ENCODE measurements around the gene SLX4IP.

SLX4IP gene

DNA sequence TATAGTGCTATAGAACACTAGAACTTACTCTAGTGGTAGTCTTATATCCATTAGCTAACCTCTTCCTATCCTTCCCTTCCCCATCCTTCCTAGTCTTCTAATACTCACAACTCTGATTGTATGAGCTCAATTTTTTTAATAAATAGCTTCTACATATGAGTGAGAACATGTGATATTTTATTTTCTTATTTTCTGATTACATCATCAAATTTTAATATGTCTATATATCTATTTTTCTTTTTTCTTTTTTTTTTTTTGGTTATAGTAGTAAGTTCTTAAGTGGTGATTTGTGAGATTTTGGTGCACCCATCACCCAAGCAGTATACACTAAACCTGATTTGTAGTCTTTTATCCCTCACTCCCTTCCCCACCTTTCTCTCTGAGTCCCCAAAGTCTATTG, 126.2 kb downstream of the SLX4IP start:
- no peak overlapping the region for H3K27ac Mint-ChIP-seq
- peaks cover 9% of the 10 kb centered on the region for H3K9me3 Mint-ChIP-seq (ENCODE audit: low read depth)
- peaks cover 35% of the 10 kb centered on the region for H3K36me3 Mint-ChIP-seq
- H3K4me3 Mint-ChIP-seq, result no peak overlapping the region
- peaks cover 43% of the 10 kb centered on the region for H3K4me1 Mint-ChIP-seq (ENCODE audit: low read depth)
- H3K27me3 Mint-ChIP-seq, result no peaks in the 10 kb centered on the region

DNA sequence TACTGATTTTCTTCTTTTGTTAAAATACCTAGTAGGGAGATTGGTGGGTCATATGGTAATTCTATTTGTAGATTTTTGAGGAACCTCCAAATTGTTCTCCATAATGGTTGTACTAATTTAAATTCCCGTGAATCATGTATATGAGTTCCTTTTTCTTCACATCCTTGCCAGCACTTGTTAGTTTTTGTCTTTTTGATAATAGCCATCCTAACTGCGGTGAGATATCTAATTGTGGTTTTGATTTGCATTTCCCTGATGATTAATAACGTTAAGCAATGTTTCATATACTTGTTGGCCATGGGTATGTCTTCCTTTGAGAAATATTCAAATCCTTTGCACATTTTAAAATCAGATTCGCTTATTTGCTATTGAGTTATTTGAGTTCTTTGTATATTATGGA, 127.8 kb downstream of the SLX4IP start:
- no peak overlapping the region for H3K4me3 Mint-ChIP-seq
- peaks cover 9% of the 10 kb centered on the region for H3K9me3 Mint-ChIP-seq (ENCODE audit: low read depth)
- H3K27me3 Mint-ChIP-seq, result no peaks in the 10 kb centered on the region
- peaks cover 39% of the 10 kb centered on the region for H3K36me3 Mint-ChIP-seq
- H3K4me1 Mint-ChIP-seq (ENCODE audit: low read depth), result peaks cover 44% of the 10 kb centered on the region
- no peak overlapping the region for H3K27ac Mint-ChIP-seq

DNA sequence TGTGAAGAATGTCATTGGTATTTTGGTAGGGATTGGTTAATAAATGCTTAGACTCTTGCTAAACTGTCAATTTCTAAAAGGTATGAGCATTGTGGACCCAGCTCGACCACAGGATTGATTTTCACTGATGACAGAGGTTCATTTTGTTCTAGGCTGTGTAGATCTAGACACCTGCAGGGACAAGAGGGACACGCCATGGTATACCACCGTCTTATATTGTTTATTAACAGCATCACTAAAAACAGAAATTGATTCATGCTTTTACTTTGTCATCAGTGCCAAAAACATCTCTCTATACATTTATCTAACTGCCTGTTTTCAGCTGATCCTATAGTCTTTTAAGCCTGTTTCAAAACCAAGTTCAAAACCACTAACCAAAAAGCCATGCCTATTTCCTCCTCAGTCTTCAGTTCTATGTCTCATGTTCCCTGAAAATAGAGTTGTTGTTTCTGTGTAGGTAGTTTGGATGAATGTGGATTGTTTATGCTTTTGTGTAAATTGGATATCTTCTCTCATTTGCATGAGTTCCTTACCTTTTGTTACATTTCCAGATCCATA, 128.9 kb downstream of the SLX4IP start:
- Mint-ChIP-seq H3K36me3 (peaks cover 42% of the 10 kb centered on the region), H3K4me3 (no peak overlapping the region)

DNA sequence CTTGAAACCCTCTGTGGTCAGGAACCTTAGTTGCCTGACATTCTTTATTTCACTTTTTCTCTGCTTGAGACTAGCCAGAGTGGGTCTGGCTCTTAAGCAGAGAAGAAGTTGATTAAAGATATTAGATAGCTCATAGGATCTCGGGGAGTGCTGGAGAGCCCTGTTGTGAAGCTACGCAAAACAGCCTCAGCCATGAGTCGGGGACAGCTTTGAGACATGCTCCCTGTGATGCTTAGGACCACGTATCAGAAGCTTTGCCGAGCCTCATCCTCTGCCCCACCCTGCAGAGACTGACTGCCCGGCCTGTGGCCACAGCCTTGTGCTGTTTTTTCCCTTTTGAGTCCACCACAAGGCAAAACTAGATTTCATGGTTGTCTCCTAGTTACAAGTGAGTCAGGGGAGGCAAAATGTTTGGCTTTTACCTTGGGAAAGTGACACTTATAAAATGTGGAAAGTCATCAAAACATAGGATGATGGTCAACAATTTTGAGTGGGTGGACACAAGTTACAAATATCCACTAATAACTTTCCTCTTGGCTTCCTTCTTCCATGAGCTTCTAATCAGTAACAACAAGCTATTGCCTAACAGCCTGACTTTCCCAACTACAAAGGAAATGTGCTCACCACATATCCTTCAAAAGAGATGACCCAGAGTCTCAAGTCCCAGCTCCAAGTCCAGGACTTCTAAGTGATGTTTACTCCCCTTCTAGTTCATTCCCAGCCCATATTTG, 130.3 kb downstream of the SLX4IP start:
- no peak overlapping the region for H3K27ac Mint-ChIP-seq
- peaks cover 29% of the 10 kb centered on the region for H3K4me1 Mint-ChIP-seq (ENCODE audit: low read depth)
- peaks cover 9% of the 10 kb centered on the region for H3K9me3 Mint-ChIP-seq (ENCODE audit: low read depth)
- no peaks in the 10 kb centered on the region for H3K27me3 Mint-ChIP-seq
- no peak overlapping the region for H3K4me3 Mint-ChIP-seq
- peaks cover 44% of the 10 kb centered on the region for H3K36me3 Mint-ChIP-seq

More for the DNA sequence above, 128.9 kb downstream of the SLX4IP start:
- no peaks in the 10 kb centered on the region for H3K27me3 Mint-ChIP-seq
- H3K27ac Mint-ChIP-seq, result no peak overlapping the region
- peaks cover 9% of the 10 kb centered on the region for H3K9me3 Mint-ChIP-seq (ENCODE audit: low read depth)
- peaks cover 32% of the 10 kb centered on the region for H3K4me1 Mint-ChIP-seq (ENCODE audit: low read depth)

DNA sequence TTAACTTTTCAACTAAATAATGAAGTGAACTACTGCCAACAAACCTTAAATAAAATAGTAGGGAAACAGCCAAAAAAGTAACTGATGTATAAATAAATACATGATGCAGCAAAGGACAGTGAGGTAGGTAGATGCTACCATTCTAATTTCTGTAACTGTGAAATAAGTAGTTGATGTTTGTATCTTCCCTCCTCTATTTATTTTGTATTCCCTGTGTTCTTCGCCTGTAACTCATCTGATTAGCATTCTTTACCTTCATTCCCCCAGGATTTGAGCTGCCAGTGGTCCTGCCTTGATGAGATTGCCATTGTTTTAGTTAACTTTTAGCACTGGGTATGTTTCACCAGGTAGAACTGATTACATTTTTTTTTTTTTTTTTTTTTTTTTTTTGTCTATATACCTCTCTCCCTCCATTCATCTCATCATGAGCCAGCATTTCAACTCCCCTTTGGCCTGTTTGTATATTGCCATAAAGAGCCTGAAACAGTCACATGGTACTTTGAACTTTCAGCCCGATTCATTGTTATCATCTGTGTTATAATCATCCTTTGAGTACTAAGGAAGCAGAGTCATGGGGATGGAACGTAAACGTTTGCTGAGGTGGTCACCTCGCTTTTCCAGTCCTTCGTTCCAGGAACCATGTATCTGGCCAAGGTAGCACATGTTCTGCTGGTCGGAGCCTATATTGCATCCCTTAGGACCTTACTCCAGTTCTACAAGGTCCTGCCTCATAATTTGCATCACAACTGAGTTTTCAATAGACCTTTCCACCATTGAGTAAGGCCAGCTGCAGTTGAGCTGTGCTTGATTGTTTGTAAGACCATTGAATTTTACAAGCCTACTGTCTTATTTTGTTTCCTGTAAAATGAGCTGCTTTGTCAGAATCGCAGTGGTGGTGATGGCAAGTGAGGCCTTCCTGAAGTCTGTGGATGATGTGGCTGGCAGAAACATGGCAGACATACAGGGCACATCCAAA, 131.1 kb downstream of the SLX4IP start:
- H3K27ac Mint-ChIP-seq, result no peak overlapping the region
- H3K9me3 Mint-ChIP-seq (ENCODE audit: low read depth), result peaks cover 9% of the 10 kb centered on the region
- H3K4me3 Mint-ChIP-seq, result no peak overlapping the region
- H3K4me1 Mint-ChIP-seq (ENCODE audit: low read depth), result peaks cover 30% of the 10 kb centered on the region
- no peaks in the 10 kb centered on the region for H3K27me3 Mint-ChIP-seq
- peaks cover 44% of the 10 kb centered on the region for H3K36me3 Mint-ChIP-seq

DNA sequence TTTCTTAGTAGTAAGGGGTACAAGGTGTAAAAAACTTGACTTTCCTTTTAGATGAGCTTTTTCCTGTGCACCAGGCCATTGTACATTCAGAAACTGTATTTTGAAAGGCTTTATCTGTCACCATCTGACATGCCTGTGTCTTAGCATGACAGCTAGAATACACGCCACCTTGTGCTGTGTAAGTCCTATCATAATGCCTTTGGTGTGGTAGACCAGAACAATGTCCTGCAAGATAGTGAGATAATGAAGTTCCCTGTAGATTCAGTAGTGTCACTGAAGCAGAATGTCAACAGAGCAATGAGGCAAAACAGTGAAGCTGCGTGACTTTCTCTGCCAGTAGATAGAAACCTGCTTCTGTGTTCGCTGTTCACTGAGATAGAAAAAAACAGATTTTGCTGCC, 132.9 kb downstream of the SLX4IP start:
- no peaks in the 10 kb centered on the region for H3K27me3 Mint-ChIP-seq
- no peak overlapping the region for H3K4me3 Mint-ChIP-seq
- H3K36me3 Mint-ChIP-seq, result peaks cover 38% of the 10 kb centered on the region
- H3K4me1 Mint-ChIP-seq (ENCODE audit: low read depth), result peaks cover 38% of the 10 kb centered on the region
- no peak overlapping the region for H3K27ac Mint-ChIP-seq
- H3K9me3 Mint-ChIP-seq (ENCODE audit: low read depth), result peaks cover 5% of the 10 kb centered on the region

DNA sequence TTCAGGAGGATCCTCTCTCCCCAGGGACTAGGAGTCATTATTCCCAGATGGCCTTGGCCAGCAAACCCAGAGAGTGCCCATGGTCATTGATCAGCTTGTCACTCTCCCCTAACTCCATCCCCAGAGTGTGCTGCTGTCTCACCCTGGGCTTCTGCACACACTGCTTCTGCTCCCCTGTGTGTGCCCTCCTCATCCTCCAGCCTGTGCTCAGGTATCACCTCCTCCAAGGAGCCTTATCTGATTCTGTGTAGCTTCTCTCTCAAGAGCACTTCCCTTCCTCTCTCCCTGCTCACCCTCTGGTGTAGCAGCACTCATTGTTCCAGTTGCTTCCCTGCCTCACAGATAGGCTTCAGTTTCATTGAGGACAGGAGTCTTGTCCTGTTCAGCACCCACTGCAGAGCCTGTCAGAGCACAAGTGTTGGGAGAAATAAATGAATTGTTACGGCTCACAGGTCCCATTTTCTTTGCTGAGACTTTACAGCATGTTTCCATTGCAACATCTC, 136.3 kb downstream of the SLX4IP start:
- Mint-ChIP-seq H3K4me1 (ENCODE audit: low read depth) (peaks cover 21% of the 10 kb centered on the region), H3K9me3 (ENCODE audit: low read depth) (no peaks in the 10 kb centered on the region), H3K27me3 (no peaks in the 10 kb centered on the region), H3K4me3 (no peak overlapping the region), H3K27ac (peak overlapping the region; percentile 8), H3K36me3 (peaks cover 31% of the 10 kb centered on the region)

DNA sequence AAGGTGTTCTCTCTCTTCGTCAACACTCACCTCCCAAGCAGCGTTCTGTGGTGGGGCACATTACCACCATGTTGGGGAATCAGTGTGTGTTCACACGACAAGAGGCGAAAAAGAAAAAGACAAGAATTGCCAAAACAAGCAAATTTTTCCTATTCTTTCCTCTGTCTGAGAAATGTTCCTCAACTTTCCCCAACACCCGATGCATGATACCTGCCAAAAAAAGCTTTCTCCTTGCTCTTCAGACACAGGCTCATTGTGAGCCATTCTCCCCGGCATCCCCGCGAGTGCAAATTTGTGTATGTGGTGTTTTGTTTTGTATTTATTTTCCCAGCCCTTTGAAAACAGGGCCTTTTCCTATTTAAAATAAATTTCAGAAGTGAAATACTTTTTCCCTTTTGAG, 137.7 kb downstream of the SLX4IP start:
- no peak overlapping the region for H3K27ac Mint-ChIP-seq
- no peak overlapping the region for H3K4me3 Mint-ChIP-seq
- H3K36me3 Mint-ChIP-seq, result peaks cover 28% of the 10 kb centered on the region

DNA sequence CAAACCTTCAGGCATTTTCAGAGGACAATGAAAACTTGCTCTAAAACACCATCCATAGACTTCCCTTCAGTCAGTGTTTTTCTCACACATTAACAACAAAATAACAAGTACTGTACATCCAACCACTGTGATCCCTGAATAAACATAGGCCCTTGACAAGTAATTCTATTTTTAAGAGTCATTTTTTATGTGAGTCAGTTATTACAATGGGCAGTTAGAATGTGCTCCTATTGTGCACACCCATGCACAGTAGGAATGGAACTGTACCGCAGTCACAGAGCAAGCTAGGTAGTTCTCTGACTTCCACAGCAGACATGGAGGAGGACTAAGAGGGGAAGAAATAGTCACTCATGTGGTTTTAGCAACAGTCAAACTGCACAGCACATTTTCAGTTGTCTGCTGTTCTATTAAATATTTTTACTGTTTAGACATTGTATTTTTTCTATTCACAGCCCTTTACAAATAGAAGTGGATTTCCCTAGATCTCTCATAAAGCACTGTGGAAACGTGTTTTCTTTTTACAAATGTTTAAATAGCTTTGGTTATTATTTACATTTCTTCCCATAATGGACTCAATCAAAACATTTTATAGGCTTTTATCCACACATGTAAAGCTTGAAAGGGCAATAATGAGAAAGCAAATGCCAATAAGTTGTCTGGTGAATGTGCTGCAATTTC, 138.3 kb downstream of the SLX4IP start:
- Mint-ChIP-seq H3K9me3 (ENCODE audit: low read depth) (no peaks in the 10 kb centered on the region), H3K4me1 (ENCODE audit: low read depth) (peaks cover 23% of the 10 kb centered on the region), H3K27ac (no peak overlapping the region), H3K27me3 (no peaks in the 10 kb centered on the region), H3K36me3 (peaks cover 24% of the 10 kb centered on the region), H3K4me3 (no peak overlapping the region)

More for the DNA sequence above, 137.7 kb downstream of the SLX4IP start:
- H3K4me1 Mint-ChIP-seq (ENCODE audit: low read depth), result peaks cover 19% of the 10 kb centered on the region
- no peaks in the 10 kb centered on the region for H3K27me3 Mint-ChIP-seq
- no peaks in the 10 kb centered on the region for H3K9me3 Mint-ChIP-seq (ENCODE audit: low read depth)

DNA sequence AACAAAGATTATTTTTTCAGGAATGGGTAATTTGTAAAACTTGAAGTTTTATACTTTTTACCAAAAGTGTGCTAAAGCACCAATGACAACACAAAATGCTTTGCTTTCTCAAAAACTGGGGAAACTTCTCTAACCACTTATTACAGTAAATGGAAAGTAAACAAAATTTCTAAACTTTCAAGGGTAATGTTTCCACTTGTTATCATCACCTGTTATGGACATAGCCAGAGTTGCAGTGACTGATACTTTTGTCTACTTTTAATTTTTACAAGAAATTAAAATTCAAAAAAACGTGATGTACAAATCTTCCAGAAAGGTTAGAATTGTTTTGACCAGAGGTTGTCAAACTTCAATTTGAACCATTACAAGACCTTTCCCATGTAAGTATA, 138.8 kb downstream of the SLX4IP start:
- Mint-ChIP-seq H3K27ac (no peak overlapping the region), H3K4me3 (no peak overlapping the region), H3K9me3 (ENCODE audit: low read depth) (no peaks in the 10 kb centered on the region), H3K36me3 (peaks cover 23% of the 10 kb centered on the region), H3K4me1 (ENCODE audit: low read depth) (peaks cover 28% of the 10 kb centered on the region), H3K27me3 (no peaks in the 10 kb centered on the region)

DNA sequence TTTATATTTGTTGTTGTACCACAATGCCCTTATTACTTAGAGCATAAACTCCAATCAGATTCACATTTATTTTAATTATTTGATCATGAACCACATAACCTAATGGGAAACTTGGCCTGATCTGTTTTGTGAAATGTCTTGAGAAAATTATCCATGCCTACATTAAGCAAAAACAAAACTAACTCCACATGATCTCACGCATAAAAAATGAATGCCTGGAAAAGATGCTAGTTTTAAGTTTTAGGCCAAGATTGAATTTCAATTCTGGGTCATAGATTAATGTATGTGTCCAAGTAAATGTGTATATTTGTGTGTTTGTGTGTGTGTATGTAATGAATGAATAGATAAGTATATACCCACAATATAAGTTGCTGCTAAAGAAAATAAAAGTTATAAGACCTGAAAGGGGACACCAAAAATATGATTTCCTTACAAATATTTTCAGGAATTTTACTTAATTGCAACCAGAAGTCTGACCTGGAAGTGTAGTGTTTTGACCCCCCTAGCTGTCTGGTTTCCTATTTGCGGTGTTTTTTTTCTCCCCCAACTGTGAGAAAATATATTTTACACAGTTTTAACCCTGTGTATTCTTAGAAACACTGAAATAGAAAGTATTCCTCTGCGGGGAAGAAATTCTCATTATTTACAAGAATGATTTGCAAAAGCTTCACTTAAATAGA, 141.4 kb downstream of the SLX4IP start:
- peaks cover 21% of the 10 kb centered on the region for H3K4me1 Mint-ChIP-seq (ENCODE audit: low read depth)
- H3K36me3 Mint-ChIP-seq, result peaks cover 22% of the 10 kb centered on the region

DNA sequence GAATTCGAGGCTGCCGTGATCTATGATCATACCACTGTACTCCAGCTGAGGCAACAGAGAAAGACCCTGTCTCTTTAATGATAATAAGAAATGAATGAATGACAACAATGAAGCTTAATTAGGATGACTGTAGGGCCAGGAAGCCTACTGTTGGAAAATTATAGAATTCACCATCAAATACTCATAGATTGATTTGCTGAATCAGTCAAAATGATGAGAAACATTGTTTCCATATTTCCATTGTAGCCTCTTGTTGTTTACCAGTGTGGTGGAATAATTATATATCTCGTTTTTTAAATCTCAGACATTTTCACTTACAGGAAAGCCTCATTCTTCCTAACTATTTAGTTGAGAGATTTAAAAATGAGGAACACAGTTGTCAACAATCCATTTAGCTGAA, 142.5 kb downstream of the SLX4IP start:
- Mint-ChIP-seq H3K4me3 (no peak overlapping the region), H3K27ac (no peak overlapping the region), H3K4me1 (ENCODE audit: low read depth) (peaks cover 12% of the 10 kb centered on the region), H3K9me3 (ENCODE audit: low read depth) (no peaks in the 10 kb centered on the region), H3K36me3 (peaks cover 28% of the 10 kb centered on the region), H3K27me3 (no peaks in the 10 kb centered on the region)

More for the DNA sequence above, 141.4 kb downstream of the SLX4IP start:
- Mint-ChIP-seq H3K9me3 (ENCODE audit: low read depth) (no peaks in the 10 kb centered on the region), H3K4me3 (no peak overlapping the region), H3K27me3 (no peaks in the 10 kb centered on the region), H3K27ac (no peak overlapping the region)

DNA sequence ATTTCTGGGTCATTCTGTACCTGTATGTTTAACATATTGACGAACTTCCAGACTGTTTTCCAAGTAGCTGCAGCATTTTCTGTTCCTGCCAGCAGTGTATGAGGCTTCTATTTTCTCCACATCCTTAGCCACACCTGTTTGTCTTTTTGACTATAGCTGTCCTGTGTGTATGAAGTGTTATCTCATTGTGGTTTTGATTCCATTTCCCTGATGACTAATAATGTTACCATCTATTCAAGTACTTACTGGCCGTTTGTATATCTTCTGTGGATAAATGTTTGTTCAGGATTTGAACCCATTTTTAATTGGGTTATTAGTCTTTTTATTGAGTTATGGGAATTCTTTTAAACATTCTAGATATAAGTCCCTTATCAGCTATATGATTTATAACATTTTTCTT, 143.5 kb downstream of the SLX4IP start:
- Mint-ChIP-seq H3K36me3 (peaks cover 25% of the 10 kb centered on the region), H3K4me3 (no peak overlapping the region), H3K27ac (no peak overlapping the region), H3K9me3 (ENCODE audit: low read depth) (no peaks in the 10 kb centered on the region), H3K4me1 (ENCODE audit: low read depth) (peaks cover 10% of the 10 kb centered on the region), H3K27me3 (no peaks in the 10 kb centered on the region)

DNA sequence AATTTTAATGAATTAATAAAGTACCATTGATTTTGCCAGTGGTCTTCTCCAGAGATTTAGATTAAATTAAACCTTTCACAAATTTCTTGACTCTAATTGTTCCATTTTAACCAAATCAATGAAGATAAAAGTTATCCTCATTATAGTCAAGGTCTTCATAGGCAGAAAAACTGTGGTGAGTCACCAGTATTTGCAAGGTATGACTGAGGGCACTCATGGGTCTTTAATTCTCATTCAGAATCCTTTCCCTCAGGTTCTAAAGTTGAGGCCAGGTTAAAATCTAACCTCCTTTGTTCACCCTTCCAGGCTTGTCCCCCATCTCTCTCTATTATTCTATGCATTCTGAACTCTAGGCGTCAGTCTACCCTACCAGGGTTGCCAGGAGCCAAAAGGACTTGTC, 144.8 kb downstream of the SLX4IP start:
- no peaks in the 10 kb centered on the region for H3K9me3 Mint-ChIP-seq (ENCODE audit: low read depth)
- no peak overlapping the region for H3K4me3 Mint-ChIP-seq
- peaks cover 10% of the 10 kb centered on the region for H3K4me1 Mint-ChIP-seq (ENCODE audit: low read depth)
- H3K27ac Mint-ChIP-seq, result no peak overlapping the region
- peaks cover 26% of the 10 kb centered on the region for H3K36me3 Mint-ChIP-seq
- H3K27me3 Mint-ChIP-seq, result no peaks in the 10 kb centered on the region
